ENCODE results near the gene XRCC4.

DNA sequence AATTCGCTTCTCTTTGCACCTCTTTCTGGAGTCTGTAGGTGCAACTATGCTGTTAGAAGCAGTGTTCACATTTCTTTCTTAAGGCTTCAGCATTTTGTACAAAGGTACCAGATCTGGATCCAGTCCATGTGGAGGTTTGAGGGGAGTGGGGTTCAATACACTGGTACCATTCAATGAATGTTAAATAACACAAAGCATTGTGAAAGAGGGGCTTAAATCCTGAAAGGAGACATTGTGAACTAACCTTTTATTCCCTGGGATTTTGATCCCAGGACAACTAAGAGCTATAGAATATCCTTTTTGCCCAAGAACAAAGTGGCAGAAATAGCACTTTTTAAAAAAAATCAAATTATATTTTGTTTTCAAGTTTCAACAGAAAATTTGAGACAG lies 286.5 kb downstream of the XRCC4 start:
- TF ChIP-seq, protein P1, sequence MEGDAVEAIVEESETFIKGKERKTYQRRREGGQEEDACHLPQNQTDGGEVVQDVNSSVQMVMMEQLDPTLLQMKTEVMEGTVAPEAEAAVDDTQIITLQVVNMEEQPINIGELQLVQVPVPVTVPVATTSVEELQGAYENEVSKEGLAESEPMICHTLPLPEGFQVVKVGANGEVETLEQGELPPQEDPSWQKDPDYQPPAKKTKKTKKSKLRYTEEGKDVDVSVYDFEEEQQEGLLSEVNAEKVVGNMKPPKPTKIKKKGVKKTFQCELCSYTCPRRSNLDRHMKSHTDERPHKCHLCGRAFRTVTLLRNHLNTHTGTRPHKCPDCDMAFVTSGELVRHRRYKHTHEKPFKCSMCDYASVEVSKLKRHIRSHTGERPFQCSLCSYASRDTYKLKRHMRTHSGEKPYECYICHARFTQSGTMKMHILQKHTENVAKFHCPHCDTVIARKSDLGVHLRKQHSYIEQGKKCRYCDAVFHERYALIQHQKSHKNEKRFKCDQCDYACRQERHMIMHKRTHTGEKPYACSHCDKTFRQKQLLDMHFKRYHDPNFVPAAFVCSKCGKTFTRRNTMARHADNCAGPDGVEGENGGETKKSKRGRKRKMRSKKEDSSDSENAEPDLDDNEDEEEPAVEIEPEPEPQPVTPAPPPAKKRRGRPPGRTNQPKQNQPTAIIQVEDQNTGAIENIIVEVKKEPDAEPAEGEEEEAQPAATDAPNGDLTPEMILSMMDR (tag by site-specific recombination; IDR thresholded peaks at IDR 0.05) = no peak
- no peak for TF ChIP-seq ZFP37 (tag by site-specific recombination; IDR thresholded peaks at IDR 0.05)
- TF ChIP-seq, protein P2, sequence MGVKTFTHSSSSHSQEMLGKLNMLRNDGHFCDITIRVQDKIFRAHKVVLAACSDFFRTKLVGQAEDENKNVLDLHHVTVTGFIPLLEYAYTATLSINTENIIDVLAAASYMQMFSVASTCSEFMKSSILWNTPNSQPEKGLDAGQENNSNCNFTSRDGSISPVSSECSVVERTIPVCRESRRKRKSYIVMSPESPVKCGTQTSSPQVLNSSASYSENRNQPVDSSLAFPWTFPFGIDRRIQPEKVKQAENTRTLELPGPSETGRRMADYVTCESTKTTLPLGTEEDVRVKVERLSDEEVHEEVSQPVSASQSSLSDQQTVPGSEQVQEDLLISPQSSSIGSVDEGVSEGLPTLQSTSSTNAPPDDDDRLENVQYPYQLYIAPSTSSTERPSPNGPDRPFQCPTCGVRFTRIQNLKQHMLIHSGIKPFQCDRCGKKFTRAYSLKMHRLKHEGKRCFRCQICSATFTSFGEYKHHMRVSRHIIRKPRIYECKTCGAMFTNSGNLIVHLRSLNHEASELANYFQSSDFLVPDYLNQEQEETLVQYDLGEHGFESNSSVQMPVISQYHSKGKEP (tag by site-specific recombination; IDR thresholded peaks at IDR 0.05) = no peak
- TF ChIP-seq ZNF341 (tag by site-specific recombination; IDR thresholded peaks at IDR 0.05; ENCODE audit: low read depth) = no peak
- TF ChIP-seq ZNF76 (tag by site-specific recombination; IDR thresholded peaks at IDR 0.05; ENCODE audit: borderline replicate concordance, low read depth) = no peak
- TF ChIP-seq, protein P3, sequence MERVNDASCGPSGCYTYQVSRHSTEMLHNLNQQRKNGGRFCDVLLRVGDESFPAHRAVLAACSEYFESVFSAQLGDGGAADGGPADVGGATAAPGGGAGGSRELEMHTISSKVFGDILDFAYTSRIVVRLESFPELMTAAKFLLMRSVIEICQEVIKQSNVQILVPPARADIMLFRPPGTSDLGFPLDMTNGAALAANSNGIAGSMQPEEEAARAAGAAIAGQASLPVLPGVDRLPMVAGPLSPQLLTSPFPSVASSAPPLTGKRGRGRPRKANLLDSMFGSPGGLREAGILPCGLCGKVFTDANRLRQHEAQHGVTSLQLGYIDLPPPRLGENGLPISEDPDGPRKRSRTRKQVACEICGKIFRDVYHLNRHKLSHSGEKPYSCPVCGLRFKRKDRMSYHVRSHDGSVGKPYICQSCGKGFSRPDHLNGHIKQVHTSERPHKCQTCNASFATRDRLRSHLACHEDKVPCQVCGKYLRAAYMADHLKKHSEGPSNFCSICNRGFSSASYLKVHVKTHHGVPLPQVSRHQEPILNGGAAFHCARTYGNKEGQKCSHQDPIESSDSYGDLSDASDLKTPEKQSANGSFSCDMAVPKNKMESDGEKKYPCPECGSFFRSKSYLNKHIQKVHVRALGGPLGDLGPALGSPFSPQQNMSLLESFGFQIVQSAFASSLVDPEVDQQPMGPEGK (tag by site-specific recombination; IDR thresholded peaks at IDR 0.05) = no peak
